Measurements from ENCODE around the gene RSPO3.

Gene RSPO3

DNA sequence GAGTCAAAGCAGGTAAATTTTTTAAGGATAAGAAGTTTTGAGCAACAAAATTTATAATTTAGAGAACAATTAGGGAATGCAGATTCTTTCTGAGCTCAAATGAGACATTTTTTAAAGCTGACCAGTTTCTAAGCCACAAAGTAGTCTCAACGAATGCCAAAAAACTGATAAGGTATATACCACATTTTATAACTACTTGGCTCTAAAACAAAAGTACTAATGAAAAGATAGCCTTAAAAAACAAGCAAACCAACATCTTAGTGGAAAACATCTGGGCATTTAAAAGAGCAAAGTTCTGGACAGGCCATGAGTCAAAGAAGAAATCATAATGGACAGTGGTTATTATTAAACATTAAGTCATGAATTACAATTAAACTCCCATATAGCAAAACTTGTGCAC is 125.0 kb downstream of the RSPO3 start:
- Histone ChIP-seq H3K27me3 (ENCODE audit: control insufficient read depth, insufficient read depth, low read length) (no peaks in the 10 kb centered on the region), H3K79me2 (no peaks in the 10 kb centered on the region), H3K4me1 (no peaks in the 10 kb centered on the region), H3K36me3 (ENCODE audit: control insufficient read depth, insufficient read depth, low read length) (no peaks in the 10 kb centered on the region), H3K4me2 (ENCODE audit: low read length) (no peak overlapping the region), H3K9ac (no peak overlapping the region), H3K27ac (no peak overlapping the region), H3K4me3 (ENCODE audit: low read depth, low read length) (no peak overlapping the region), H3K9me3 (ENCODE audit: control insufficient read depth, low read length) (no peaks in the 10 kb centered on the region), H2AFZ (no peak overlapping the region)
- TF ChIP-seq, protein P1, sequence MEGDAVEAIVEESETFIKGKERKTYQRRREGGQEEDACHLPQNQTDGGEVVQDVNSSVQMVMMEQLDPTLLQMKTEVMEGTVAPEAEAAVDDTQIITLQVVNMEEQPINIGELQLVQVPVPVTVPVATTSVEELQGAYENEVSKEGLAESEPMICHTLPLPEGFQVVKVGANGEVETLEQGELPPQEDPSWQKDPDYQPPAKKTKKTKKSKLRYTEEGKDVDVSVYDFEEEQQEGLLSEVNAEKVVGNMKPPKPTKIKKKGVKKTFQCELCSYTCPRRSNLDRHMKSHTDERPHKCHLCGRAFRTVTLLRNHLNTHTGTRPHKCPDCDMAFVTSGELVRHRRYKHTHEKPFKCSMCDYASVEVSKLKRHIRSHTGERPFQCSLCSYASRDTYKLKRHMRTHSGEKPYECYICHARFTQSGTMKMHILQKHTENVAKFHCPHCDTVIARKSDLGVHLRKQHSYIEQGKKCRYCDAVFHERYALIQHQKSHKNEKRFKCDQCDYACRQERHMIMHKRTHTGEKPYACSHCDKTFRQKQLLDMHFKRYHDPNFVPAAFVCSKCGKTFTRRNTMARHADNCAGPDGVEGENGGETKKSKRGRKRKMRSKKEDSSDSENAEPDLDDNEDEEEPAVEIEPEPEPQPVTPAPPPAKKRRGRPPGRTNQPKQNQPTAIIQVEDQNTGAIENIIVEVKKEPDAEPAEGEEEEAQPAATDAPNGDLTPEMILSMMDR (IDR thresholded peaks at IDR 0.05): no peak
